HG03439 (cell line): ENCODE data around the gene MALAT1.
"Not testable (repeated sequence)": the region's sequence is repeated elsewhere in the genome, so short reads cannot be mapped to it uniquely, and the experiment has no call there.

ENCODE experiments used
- ATAC-seq: cut with Tn5 transposase; IDR thresholded peaks from one replicate; pipeline ENCODE4 v1.9.1; 2021; ENCODE audit warnings: mild to moderate bottlenecking, moderate library complexity; ENCODE audit not compliant: unreplicated experiment

The MALAT1 gene

DNA sequence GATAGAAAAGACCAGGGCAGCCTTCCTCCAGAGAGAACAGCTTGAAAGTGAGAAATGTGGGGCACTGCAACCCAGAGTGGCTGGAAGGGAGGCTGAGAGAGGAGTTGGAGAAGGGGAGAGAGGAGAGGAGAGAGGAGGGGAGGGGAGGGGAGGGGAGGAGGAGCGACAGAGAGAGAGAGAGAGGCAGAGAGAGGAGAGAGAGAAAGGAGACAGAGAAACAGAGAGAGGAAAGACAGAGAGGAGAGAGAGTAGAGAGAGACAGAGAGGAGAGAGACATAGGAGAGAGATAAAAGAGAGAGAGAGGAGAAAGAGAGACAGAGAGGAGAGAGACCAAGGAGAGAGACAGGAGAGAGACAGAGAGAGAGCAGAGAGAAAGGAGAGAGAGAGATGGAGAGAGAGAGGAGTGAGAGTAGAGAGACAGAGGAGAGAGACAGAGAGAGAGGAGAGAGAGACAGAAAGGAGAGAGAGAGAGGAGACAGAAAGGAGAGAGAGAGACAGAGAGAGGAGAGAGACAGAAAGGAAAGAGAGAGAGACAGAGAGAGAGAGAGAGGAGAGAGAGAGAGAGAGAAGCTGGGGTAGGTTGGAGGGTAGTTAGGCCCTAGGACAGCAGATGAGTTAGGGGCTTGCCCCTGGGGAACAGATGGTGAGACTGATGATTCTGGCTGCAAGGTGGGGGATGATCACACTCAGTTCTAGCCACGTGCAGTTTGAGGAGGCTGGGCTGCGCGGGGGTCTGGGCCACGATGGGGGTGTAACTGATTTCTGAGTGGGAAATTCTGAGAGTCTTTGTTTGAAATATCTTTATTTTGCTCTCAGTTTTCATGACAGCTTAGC lies 17.5 kb downstream of the MALAT1 start:
- no peak for ATAC-seq

DNA sequence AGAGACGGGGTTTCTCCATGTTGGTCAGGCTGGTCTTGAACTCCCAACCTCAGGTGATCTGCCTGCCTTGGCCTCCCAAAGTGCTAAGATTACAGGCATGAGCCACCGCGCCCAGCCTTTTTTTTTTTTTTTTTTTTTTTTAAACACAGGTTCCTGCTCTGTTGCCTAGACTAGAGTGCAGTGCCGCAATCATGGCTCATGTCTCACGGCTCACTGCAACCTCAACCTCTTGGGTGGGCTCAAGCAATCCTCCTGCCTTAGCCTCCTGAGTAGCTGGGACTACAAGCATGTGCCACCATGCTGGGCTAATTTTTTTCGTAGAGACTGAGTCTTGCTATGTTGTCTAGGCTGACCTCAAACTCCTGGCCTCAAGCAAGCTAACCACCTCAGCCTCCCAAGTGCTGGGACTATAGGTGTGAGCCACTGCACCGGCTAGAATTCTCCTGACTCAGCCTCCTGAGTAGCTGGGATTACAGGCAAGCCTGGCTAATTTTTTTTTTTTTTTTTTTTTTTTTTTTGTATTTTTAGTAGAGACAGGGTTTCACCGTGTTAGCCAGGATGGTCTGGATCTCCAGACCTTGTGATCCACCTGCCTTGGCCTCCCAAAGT lies 20.2 kb downstream of the MALAT1 start:
- ATAC-seq: not testable (repeated sequence)

DNA sequence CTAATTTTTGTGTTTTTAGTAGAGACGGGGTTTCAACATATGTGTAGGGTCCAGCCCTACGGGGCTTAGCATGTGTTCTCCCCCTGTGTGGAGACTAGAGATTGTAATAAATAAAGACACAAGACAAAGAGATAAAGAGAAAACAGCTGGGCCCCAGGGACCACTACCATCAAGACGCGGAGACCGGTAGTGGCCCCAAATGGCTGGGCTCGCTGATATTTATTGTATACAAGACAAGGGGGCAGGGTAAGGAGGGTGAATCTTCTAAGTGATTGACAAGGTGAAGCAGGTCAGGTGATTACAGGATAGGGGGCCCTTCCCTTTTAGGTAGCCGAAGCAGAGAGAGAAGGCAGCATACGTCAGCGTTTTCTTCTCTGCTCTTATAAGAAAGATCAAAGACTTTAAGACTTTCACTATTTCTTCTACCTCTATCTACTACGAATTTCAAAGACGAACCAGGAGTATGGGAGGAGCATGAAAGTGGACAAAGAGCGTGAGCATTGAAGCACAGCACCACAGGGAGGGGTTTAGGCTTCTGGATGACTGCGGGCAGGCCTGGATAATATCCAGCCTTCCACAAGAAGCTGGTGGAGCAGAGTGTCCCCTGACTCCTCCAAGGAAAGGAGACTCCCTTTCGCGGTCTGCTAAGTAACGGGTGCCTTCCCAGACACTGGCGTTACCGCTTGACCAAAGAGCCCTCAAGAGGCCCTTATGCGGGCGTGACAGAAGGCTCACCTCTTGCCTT lies 23.1 kb downstream of the MALAT1 start:
- ATAC-seq: not testable (repeated sequence)

GRCh38 chr11:65522718-65523630 lies 24.1 kb downstream of the MALAT1 start:
- not testable (repeated sequence) for ATAC-seq

DNA sequence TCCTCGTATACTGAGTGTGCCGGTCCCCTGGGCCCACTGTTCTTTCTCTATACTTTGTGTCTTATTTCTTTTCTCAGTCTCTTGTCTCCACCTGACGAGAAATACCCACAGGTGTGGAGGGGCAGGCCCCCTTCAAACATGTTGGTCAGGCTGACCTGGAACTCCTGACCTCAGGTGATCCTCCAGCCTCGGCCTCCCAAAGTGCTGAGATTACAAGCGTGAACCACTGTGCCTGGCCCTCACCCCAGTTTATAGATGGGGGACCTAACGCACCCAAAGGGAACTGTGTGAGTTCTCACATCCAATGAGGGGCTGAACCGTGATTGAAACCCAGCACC lies 24.8 kb downstream of the MALAT1 start:
- not testable (repeated sequence) for ATAC-seq

DNA sequence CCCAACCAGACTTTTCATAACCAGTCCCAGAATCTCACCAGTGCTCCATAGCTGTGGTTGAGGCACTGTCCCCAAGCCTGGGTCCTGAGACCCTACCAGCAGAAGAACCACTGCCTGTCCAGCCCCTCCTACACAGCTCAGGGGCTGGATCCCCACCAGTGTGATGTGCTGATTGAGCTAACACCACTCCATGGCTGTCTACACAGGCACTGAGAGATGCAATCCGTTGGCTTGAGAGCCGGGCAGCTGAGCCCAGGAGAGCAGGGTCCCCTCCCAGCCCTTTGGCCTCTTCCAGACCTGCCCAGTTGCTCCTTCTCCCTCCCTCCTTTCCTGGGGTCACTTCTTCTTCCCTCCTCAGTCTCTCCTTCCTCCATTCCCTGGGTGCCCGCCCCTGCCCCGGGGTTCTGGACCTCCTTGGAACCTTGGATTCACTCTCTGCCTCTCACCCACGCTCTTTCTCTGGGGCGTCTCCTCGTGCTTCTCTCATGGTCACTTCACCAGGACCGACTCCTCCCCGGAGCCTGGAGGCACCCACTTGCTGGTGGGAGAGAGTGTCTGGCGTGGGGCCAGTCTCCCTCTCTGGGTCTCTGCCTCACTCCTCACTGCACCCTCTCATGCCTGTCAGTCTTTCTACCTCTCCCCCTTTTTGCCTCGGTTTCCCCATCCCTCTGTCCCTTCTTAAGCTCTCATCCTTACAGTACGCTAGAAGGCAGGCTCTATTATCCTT lies 25.3 kb downstream of the MALAT1 start:
- no peak for ATAC-seq

- ATAC-seq: peak; percentile 58
Measured at GRCh38 chr11:65524741-65525545, 26.1 kb downstream of the MALAT1 start, which contains the start of gene SCYL1. TSS of gene SCYL1 (plus strand) at chr11:65525083. CDS start at chr11:65525154, 71 bp downstream.

- ATAC-seq: no peak
Measured at GRCh38 chr11:65525546-65526480, 27.0 kb downstream of the MALAT1 start.

DNA sequence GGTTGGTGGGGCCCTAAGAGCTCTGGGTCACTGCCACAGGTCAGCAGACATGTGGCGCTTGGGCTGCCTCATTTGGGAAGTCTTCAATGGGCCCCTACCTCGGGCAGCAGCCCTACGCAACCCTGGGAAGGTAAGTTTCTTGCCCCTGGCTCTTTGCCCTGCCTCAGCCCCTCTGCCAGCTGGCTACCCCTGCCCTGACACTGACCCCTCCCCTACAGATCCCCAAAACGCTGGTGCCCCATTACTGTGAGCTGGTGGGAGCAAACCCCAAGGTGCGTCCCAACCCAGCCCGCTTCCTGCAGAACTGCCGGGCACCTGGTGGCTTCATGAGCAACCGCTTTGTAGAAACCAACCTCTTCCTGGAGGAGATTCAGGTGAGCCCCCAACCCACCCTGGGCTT lies 27.9 kb downstream of the MALAT1 start:
- ATAC-seq: no peak

DNA sequence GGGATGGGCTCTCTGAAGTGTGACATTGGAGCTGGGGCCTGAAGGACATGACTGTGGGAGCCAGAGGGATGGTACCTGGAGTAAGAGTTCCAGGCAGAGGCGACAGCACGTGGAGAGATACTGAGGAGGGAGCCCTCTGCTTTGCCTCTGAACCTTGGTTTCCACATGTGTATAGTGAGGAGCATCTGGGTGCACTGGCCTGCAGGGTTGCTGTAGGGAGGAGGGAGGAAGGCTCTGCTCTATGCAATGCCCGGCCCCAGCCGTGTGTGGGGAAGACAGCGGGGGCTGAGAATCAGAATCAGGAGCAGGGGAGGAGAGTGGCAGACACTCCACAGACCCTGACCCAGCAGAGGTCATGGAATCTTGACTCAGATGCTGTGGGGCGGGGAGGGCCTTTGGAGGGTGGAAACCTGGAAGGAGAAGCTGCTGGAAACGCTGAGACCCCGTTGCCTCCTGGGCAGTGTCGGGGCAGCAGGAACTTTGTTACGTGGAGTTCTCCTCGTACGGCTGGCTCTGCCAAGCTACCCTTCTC lies 30.0 kb downstream of the MALAT1 start:
- ATAC-seq: no peak

DNA sequence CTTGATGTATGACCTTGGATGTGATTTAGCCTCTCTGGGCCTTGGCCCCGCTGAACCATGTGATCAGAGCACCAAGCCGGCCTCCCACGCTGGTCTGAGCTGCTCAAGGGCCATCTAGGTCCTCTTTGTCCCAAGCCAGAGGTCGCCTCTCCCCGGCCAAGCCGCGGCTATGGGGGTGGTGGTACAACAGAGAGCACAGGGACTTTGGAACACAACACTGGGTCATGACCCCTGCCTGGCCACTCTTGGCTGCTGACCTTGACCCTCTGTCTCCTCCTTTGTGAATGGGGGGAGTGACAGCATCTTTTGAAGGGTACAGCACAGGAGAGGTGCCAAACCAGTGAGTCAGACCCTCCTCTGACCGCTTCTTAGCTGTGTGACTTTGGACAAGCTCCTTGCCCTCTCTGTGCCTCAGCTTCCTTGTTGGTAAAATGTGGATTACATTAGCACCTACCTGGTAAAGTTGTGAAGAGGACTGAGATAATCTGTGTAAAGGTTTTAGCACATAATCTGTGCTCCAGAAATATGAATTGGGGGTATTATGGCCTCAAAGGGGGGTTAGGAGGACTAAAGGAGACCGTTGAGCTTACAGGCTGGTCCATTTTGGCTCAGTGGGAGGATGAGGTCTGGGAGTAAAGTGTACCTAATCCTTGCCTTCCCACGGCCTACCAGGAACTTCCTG lies 30.8 kb downstream of the MALAT1 start:
- ATAC-seq: no peak

- no peak for ATAC-seq
Measured at GRCh38 chr11:65530157-65530496, 31.3 kb downstream of the MALAT1 start.

GRCh38 chr11:65532388-65533064 lies 33.7 kb downstream of the MALAT1 start:
- ATAC-seq: no peak

DNA sequence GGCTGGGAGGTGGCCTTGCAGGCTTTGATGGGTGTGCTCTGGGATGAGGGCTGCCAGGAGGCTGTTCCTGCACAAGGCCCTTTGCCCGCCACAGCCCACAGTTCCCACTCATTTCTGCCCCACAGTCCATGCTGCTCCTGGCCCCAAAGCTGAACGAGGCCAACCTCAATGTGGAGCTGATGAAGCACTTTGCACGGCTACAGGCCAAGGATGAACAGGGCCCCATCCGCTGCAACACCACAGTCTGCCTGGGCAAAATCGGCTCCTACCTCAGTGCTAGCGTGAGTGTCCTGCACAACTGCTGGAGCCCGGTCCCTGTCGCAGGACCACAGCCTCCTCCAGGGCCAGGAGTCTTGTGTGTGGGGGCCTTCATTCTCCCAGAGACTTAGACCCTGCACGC lies 36.3 kb downstream of the MALAT1 start:
- ATAC-seq: no peak

- no peak for ATAC-seq
Measured at GRCh38 chr11:65536412-65537295, 37.8 kb downstream of the MALAT1 start.

- no peak for ATAC-seq
Measured at GRCh38 chr11:65537296-65537597, 38.4 kb downstream of the MALAT1 start.
